Epithelial cell of esophagus (primary cell): ENCODE results near the gene TFPI2.
"Not testable (repeated sequence)": the region's sequence is repeated elsewhere in the genome, so short reads cannot be mapped to it uniquely, and the experiment has no call there.

ENCODE experiments used
- DNase-seq: peaks from one replicate; pipeline ENCODE4 v3.0.0; 2010; ENCODE audit warnings: low read depth
- H3K4me3 ChIP-seq: 2 replicates; pipeline ENCODE4 v1.5.1; 2011; ENCODE audit warnings: mild to moderate bottlenecking, low read length, control low read depth
- TF ChIP-seq, protein P1 (sequence below): IDR thresholded peaks from 2 replicates; pipeline ENCODE4 v1.5.1; 2011; ENCODE audit warnings: low read depth, mild to moderate bottlenecking, low read length, control low read depth, inconsistent platforms; ENCODE audit not compliant: insufficient read depth; ENCODE audit errors: missing control alignments

Gene TFPI2

DNA sequence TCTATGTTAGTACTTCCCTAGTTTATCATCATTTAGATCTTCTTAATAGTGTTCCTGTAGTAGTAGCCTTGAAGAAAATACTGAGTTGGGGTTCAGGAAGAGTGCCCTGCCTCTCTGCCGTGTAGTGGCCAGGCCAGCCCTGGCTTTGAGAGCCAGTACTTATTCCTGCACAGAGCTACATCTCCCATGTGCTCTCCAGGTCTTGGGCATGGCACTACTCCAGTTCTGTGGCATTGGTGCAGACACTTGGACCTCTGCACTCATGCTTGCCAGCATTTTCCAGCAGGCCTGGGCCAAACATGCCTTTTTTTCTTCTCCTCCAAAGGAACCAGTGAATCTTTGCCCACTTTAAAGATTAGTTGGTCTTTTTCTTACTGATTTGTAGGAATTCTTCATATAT lies 36.2 kb upstream of the TFPI2 start:
- DNase-seq = no peak
- TF ChIP-seq, protein P1, sequence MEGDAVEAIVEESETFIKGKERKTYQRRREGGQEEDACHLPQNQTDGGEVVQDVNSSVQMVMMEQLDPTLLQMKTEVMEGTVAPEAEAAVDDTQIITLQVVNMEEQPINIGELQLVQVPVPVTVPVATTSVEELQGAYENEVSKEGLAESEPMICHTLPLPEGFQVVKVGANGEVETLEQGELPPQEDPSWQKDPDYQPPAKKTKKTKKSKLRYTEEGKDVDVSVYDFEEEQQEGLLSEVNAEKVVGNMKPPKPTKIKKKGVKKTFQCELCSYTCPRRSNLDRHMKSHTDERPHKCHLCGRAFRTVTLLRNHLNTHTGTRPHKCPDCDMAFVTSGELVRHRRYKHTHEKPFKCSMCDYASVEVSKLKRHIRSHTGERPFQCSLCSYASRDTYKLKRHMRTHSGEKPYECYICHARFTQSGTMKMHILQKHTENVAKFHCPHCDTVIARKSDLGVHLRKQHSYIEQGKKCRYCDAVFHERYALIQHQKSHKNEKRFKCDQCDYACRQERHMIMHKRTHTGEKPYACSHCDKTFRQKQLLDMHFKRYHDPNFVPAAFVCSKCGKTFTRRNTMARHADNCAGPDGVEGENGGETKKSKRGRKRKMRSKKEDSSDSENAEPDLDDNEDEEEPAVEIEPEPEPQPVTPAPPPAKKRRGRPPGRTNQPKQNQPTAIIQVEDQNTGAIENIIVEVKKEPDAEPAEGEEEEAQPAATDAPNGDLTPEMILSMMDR = no peak
- H3K4me3 ChIP-seq = no peak overlapping the region

DNA sequence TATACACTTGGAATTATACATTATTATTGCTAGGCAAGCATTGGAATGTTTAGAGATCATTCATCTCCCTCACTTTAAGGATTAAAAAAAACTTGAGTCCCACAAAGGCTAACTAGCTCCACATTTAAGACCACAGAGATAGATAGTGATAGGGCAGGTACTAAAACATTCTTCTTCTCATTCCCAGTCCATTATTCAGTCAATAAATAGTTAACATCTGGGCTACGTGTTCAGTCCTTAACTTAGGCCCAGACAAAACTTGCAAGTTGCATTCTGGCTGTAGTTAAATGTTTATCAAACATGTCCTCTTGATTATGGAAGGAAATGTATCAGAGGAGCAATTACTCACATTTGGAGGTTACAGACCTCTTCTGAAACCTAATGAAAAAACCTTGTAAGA lies 33.4 kb upstream of the TFPI2 start:
- H3K4me3 ChIP-seq = no peak overlapping the region
- TF ChIP-seq, protein P1 = no peak
- DNase-seq = no peak

DNA sequence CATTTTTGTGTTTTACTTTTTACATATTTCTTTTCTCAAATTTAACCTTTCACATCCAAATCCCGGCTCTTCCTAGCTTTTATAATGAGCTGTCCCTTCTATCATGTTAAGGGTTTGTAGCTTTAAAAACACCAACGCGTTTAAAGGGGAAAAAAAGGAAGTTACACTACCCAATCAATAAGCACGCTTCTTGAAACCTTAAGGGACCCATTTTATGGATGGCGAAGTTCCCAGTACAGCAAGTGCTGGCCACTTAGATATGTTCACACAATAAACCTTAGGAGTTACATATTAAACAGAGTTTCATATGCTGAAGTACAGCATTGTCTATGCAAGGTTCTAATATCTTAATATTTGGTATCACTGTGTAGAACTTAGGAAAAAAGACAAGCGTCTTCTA lies 32.7 kb upstream of the TFPI2 start:
- no peak overlapping the region for H3K4me3 ChIP-seq
- TF ChIP-seq, protein P1 = no peak
- no peak for DNase-seq

DNA sequence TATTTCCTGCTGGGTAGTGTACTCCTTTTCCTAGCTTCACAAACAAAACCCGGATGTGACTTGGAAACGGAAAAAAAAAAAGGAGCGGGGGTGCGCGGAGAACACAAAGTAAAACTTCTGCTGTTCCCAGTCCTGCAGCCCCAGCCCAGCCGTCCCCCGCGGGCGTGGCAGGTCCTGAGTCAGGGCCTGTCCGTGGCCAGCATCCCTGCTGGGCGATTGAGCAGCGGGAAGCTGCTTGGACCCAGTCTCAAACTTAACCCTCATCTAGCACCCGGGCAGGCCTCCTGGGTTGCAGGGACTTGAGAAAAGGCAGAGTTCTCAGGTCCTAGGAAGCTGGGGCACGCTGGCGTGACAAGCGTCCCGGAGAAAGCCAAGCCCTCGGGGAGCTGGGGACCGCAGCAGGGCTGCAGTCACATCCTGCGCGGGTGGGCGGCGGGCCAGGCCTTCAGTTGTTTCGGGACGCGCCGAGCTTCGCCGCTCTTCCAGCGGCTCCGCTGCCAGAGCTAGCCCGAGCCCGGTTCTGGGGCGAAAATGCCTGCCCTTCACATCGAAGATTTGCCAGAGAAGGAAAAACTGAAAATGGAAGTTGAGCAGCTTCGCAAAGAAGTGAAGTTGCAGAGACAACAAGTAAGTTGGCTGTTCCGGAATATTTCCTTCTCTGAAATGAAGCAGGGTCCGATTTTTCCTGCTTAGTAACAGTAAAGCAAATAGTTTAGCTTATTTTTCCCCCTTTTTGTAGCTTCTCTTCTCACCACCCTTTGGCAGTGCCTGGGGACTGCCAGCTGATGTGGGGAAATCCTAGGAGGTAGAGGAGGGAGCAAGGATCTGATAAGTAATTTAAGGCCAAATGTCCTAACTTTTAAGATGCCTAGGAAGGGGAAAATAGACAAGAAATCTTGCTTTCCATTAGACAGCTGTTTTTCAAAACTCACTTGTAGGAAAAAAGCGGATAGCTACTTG lies 31.3 kb upstream of the TFPI2 start, which contains the start of gene GNG11:
TSS of gene GNG11 (plus strand) at position 129 of the 960 bp plus-strand sequence. CDS start at position 532, 403 bp downstream.
- H3K4me3 ChIP-seq = peak within 1 kb of the TSS; percentile 51
- peak; percentile 37 for DNase-seq
- TF ChIP-seq, protein P1 = no peak

DNA sequence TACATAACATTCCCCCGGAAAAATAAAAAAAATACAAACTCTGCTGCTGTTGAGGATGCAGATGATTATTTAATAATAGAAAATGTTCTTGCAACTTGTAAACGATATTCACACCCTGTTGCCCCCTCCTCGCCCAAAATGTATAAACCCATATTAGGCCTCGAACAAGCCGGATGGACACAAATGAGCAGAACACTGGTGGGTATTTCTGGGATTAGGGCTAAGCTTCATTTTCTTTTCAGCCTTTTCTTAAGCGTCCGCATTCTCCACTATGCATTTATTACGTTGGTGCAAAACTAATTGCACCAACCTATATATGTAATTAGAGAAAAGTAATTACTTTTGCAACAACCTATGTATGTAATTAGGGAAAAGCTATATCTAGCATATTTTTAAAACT lies 30.6 kb upstream of the TFPI2 start:
- peak overlapping the region; percentile 51 for H3K4me3 ChIP-seq
- DNase-seq = no peak
- TF ChIP-seq, protein P1 = no peak

DNA sequence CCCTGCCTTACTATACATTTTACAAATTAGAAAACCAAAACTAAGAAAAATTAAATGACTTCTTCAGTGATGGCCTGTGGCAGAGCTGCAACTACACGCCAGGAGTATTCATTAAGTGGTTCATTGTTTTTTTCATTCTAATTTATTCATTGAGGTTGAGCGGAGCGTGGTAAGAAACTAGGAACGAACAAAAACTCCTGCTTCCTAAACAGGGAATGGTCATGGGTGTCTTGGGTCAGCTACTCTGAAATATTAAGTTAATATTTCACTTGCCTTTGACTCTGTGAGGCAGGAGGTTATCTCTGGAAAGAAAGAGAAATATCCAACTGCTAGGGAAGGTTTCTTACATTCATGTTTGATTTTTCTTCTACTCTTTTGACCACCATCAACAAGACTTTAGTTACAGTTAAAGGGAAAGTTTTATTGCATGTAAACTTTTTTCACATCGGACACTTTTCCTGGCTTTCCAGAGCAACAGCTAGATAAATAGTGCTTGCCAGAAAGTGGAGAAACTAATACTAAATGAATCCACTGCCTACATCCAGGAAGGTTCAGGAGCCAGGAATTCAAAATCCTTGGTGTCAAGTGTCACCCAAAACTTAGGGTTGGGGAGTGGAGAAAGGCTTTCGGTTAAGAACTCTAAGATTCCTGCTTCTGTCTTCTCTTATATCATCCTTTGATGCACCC lies 30.1 kb upstream of the TFPI2 start:
- no peak overlapping the region for H3K4me3 ChIP-seq
- TF ChIP-seq, protein P1 = no peak
- DNase-seq = no peak

DNA sequence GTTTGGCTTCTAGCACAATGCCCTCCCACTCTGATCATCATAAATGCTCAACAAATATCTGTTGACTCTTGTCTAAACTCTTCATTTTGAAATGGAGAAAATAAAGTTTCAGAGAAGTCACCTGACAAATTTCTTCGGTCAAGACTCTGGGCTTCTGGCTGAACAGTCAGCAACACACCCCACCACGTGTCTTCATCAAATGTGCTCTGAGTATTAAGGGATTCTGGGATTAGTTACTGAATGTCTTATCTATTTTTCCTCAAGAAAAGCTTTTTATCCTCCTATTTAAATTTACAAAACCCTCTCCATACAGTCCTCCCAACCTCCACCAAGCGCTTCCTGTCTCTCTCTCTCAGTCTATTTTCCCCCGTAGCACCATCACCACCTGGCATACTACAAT lies 25.8 kb upstream of the TFPI2 start:
- DNase-seq, H3K4me3 ChIP-seq: not testable (repeated sequence)

DNA sequence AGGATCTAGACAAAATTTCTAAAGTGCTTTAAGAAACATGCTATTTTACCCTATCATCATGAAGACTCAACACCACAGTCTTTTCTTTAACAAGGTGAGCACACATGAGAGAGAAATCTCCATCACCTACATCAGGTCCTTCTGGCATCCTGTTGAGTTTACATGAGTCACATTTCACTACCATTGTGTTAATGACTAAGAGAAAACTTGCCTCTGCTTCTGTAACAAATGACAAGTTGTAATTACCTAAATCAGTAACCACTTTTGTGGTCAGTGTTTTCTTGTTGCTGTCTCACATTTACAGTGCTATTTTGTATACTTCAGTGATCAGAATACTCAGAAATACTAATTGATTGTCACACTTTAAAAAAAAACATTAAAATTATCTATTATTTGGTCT lies 25.3 kb upstream of the TFPI2 start:
- peak; percentile 41 for DNase-seq
- H3K4me3 ChIP-seq = not testable (repeated sequence)

DNA sequence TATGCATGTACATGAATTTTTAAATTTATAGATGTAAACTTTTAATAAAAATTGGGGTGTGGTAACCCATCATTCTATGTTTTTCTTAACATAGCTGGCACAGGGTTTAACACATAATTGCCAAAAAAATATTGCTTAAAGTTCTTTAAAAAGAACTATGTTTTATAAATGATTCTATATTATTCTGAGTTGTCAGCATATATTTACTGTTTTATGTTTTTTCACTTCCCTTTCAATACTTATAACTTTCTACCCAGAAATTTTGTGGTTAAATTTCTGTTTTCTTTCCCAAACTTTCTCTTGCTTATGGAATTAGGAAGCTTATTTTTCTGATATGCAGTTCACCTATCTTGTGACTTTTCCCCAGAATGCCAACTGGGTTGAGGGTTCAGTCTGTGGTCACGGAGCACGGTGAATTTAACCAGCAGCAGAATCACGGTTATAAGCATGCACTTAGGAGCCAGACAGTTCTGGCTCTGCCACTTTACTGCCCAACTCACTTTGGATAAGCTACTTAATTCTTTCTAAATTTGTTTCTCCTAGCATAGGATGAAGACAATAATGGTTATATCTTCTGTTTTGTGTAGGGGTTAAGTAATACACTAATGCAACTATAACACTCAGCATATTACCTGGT lies 24.8 kb upstream of the TFPI2 start:
- H3K4me3 ChIP-seq, DNase-seq: not testable (repeated sequence)
